ENCODE data around the gene NGB. TPM values are rescaled to one million over a fixed set of nuclear protein-coding genes. Genes with fewer than 3 reads are reported as not detected.

Gene NGB
- total and polyA plus RNA-seq, 4 experiments from 2014 or later = not detected

Small RNAs within 50 kb of the gene (microRNA-seq; reads per million reads assigned to microRNA genes)
- gene MIR1260A (ENCODE audit: borderline microRNAs expressed, borderline number of aligned reads, borderline replicate concordance) = not detected

Other genes starting within 250 kb of the NGB start
- 10 to 100 TPM; 36.6 to 37.7 TPM for gene IRF2BPL, start 242.5 kb downstream of the NGB start, total RNA-seq
- gene IRF2BPL, start 242.5 kb downstream of the NGB start, polyA plus RNA-seq = 1 to 10 TPM; 1.2 to 3.8 TPM
- gene CIPC, start 172.9 kb downstream of the NGB start, total RNA-seq = 10 to 100 TPM; 18.6 to 21.5 TPM
- gene CIPC, start 172.9 kb downstream of the NGB start, polyA plus RNA-seq = 1 to 10 TPM; 5.4 to 7.1 TPM
- not detected for gene ZDHHC22, start 129.4 kb downstream of the NGB start, total RNA-seq
- not detected for gene ZDHHC22, start 129.4 kb downstream of the NGB start, polyA plus RNA-seq
- 1 to 10 TPM in 1 of 2 experiments, under 1 TPM in 1; 0.36 to 1.7 TPM for gene TMEM63C, start 89.4 kb downstream of the NGB start, total RNA-seq
- not detected for gene TMEM63C, start 89.4 kb downstream of the NGB start, polyA plus RNA-seq
- gene POMT2, start 49.7 kb upstream of the NGB start, total RNA-seq = 10 to 100 TPM; 13.2 to 15.2 TPM
- gene POMT2, start 49.7 kb upstream of the NGB start, polyA plus RNA-seq = 1 to 10 TPM in 1 of 2 donors, under 1 TPM in 1; 0.86 to 1.1 TPM
- 10 to 100 TPM; 10.5 to 11.8 TPM for gene GSTZ1, start 49.8 kb upstream of the NGB start, total RNA-seq
- 1 to 10 TPM; 5.2 to 6.4 TPM for gene GSTZ1, start 49.8 kb upstream of the NGB start, polyA plus RNA-seq
- 1 to 10 TPM; 8.3 to 8.6 TPM for gene TMED8, start 105.9 kb upstream of the NGB start, total RNA-seq
- gene TMED8, start 105.9 kb upstream of the NGB start, polyA plus RNA-seq = 1 to 10 TPM; 2.5 to 3.5 TPM
- gene SAMD15, start 106.2 kb upstream of the NGB start, total RNA-seq = under 1 TPM; 0.11 to 0.38 TPM
- gene SAMD15, start 106.2 kb upstream of the NGB start, polyA plus RNA-seq = not detected
- gene NOXRED1, start 152.3 kb upstream of the NGB start, total RNA-seq = 1 to 10 TPM; 1.1 TPM
- gene NOXRED1, start 152.3 kb upstream of the NGB start, polyA plus RNA-seq = not detected
- gene VIPAS39, start 186.4 kb upstream of the NGB start, total RNA-seq = 10 to 100 TPM; 18.6 to 22.5 TPM
- 1 to 10 TPM; 7.6 to 8.4 TPM for gene VIPAS39, start 186.4 kb upstream of the NGB start, polyA plus RNA-seq
- 10 to 100 TPM; 88.5 to 89.9 TPM for gene AHSA1, start 186.9 kb upstream of the NGB start, total RNA-seq
- 100 to 1,000 TPM in 1 of 2 donors, 10 to 100 TPM in 1; 95.6 to 134 TPM for gene AHSA1, start 186.9 kb upstream of the NGB start, polyA plus RNA-seq
- gene ISM2, start 227.6 kb upstream of the NGB start, total RNA-seq = not detected
- not detected for gene ISM2, start 227.6 kb upstream of the NGB start, polyA plus RNA-seq

Measured in CD4-positive, alpha-beta memory T cell (primary cell).